Activated CD8-positive, alpha-beta T cell treated with anti-CD3 and anti-CD28 coated beads for 36 hours (primary cell): Measurements from ENCODE around the gene CD46. TPM values are rescaled to one million over a fixed set of nuclear protein-coding genes. Genes with fewer than 3 reads are reported as not detected.

Source experiments
- ATAC-seq: fragments of 200-7000 bp; cut with Tn5 transposase; one replicate; pipeline ENCODE4 v1.10.0; 2021; ENCODE audit warnings: mild to moderate bottlenecking, moderate library complexity
- CTCF ChIA-PET: fragments of 350-600 bp; sonication (Branson Sonifier 250); formaldehyde crosslinking; loops from one replicate; lab custom pipeline; 2021; ENCODE audit warnings: antibody characterized with exemption; lab: Charles Lee
- POLR2A ChIA-PET: fragments of 350-600 bp; sonication (Branson Sonifier 250); formaldehyde crosslinking; loops from one replicate; lab custom pipeline; 2021; ENCODE audit warnings: antibody characterized with exemption; lab: Charles Lee
- DNase-seq: peaks from one replicate; pipeline ENCODE4 v3.0.0-alpha.2; 2020
- H3K27ac Mint-ChIP-seq: one replicate; pipeline ENCODE4 v1.8.0; 2021; ENCODE audit warnings: mild to moderate bottlenecking, mixed read lengths
- H3K27me3 Mint-ChIP-seq: one replicate; pipeline ENCODE4 v1.8.0; 2021; ENCODE audit warnings: mixed read lengths
- H3K36me3 Mint-ChIP-seq: one replicate; pipeline ENCODE4 v1.8.0; 2021; ENCODE audit warnings: low read depth, mixed read lengths
- H3K4me1 Mint-ChIP-seq: one replicate; pipeline ENCODE4 v1.8.0; 2021; ENCODE audit warnings: low read depth, mixed read lengths
- H3K4me3 Mint-ChIP-seq: one replicate; pipeline ENCODE4 v1.8.0; 2021; ENCODE audit warnings: mild to moderate bottlenecking, moderate library complexity, mixed read lengths
- H3K9me3 Mint-ChIP-seq: one replicate; pipeline ENCODE4 v1.8.0; 2021; ENCODE audit warnings: mixed read lengths
- intact Hi-C: fragments of 100-400 bp; cut with micrococcal nuclease; formaldehyde crosslinking; loops from one replicate; pipeline ENCODE4 v1.10.0; 2022
- total RNA-seq, 2 experiments: library from RNA; stranded (reverse); gene quantifications; one replicate each; pipeline ENCODE4 v1.2.3, GENCODE V29; 2021
- TF ChIP-seq, protein P1 (sequence below): fragments of 200-600 bp; IDR thresholded peaks from one replicate; pipeline ENCODE4 v1.8.0; 2022; ENCODE audit warnings: antibody characterized with exemption, mild to moderate bottlenecking

Gene CD46
- total RNA-seq, 2 experiments from 2014 or later: 77.7 to 84.3 TPM

DNA sequence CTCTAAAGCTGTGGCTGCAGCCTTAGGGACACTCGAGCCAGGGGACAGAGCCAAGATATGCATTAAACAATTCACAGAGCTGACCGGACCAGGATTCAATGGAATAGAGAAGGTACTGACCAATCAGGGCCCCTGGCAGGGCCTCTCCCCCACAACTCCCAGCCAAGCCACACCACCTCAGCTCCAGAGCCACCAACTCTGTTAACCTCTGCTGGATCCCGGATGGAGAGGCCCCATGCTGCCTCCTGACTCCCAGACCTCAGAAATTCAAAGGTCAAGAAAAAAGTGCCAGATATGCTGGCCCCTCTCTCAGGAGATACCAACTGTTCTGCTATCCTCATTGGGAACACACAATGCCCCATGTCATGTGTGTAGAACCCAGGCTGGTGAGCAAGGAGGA lies 62.1 kb downstream of the CD46 start:
- DNase-seq (no peak), ATAC-seq (no peak)
- CTCF ChIA-PET: interaction anchor here (1.1 kb wide), 1 partner anchor 8 kb away, joined by 3 read pairs; no protein-coding TSS in a partner anchor
- intact Hi-C loops: no loop called here
- H3K9me3 Mint-ChIP-seq: no peaks in the 10 kb centered on the region
- H3K27me3 Mint-ChIP-seq: no peaks in the 10 kb centered on the region
- peaks cover 31% of the 10 kb centered on the region for H3K36me3 Mint-ChIP-seq
- no peak overlapping the region for H3K4me3 Mint-ChIP-seq
- TF ChIP-seq, protein P1, sequence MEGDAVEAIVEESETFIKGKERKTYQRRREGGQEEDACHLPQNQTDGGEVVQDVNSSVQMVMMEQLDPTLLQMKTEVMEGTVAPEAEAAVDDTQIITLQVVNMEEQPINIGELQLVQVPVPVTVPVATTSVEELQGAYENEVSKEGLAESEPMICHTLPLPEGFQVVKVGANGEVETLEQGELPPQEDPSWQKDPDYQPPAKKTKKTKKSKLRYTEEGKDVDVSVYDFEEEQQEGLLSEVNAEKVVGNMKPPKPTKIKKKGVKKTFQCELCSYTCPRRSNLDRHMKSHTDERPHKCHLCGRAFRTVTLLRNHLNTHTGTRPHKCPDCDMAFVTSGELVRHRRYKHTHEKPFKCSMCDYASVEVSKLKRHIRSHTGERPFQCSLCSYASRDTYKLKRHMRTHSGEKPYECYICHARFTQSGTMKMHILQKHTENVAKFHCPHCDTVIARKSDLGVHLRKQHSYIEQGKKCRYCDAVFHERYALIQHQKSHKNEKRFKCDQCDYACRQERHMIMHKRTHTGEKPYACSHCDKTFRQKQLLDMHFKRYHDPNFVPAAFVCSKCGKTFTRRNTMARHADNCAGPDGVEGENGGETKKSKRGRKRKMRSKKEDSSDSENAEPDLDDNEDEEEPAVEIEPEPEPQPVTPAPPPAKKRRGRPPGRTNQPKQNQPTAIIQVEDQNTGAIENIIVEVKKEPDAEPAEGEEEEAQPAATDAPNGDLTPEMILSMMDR: no peak
- H3K4me1 Mint-ChIP-seq: peaks cover 48% of the 10 kb centered on the region
- peak overlapping the region; percentile 69 for H3K27ac Mint-ChIP-seq
- POLR2A ChIA-PET: no interaction called here

DNA sequence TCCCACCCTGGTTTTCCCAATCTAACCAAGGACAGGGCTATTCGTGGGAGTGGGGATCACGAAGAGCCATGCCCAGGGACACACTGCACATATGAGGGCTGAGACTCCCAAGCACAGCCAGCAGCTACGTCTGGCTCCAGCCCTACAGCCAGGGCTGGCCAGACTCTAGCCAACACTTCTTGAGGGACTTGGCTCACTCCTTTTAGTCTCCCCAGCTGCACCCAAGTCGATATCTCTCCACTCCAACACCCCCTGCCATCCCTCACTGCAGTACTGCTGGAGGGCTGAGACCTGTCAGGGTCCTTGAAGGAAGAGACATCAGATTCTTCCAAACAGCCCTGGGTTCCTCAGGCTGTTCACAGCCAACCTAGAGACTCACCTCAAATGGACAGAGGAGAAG lies 62.6 kb downstream of the CD46 start:
- Mint-ChIP-seq H3K27ac (peak overlapping the region; percentile 69), H3K4me1 (peaks cover 44% of the 10 kb centered on the region), H3K27me3 (no peaks in the 10 kb centered on the region), H3K36me3 (peaks cover 31% of the 10 kb centered on the region), H3K4me3 (no peak overlapping the region), H3K9me3 (no peaks in the 10 kb centered on the region)
- no peak for ATAC-seq
- TF ChIP-seq, protein P1: no peak
- no peak for DNase-seq
- ChIA-PET POLR2A (no interaction called here), CTCF (no interaction called here)
- intact Hi-C loops: no loop called here

DNA sequence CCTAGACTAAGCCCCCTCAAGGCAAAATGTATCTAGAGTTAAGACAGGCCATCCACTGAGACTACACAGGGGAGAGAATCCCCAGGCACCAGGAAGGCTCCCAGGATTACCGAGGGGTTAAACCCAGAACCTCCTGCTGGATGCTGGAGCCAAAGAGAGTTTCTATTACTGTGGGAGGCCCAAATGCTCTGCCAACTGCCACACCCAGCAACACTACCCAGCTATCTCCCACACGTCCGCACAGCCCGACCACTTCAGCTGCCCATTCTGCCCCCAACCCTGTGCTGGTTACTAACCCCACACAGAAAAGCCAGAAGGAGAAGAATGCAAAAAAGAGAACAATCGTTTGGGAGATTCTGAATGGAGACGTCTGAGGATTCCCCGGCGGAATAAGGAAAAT lies 63.6 kb downstream of the CD46 start:
- Mint-ChIP-seq H3K9me3 (no peaks in the 10 kb centered on the region), H3K4me1 (peaks cover 46% of the 10 kb centered on the region), H3K4me3 (no peak overlapping the region), H3K36me3 (peaks cover 32% of the 10 kb centered on the region), H3K27ac (peak overlapping the region; percentile 69), H3K27me3 (no peaks in the 10 kb centered on the region)
- no peak for ATAC-seq
- TF ChIP-seq, protein P1: no peak
- ChIA-PET CTCF (interaction anchor here (0.6 to 1.6 kb wide), 2 partner anchors 18 to 70 kb away, joined by 3 to 8 read pairs; no protein-coding TSS in a partner anchor), POLR2A (interaction anchor here (0.6 to 1.1 kb wide), 2 partner anchors 8 to 49 kb away, joined by 3 read pairs; no protein-coding TSS in a partner anchor)
- intact Hi-C loops: no loop called here
- DNase-seq: no peak

DNA sequence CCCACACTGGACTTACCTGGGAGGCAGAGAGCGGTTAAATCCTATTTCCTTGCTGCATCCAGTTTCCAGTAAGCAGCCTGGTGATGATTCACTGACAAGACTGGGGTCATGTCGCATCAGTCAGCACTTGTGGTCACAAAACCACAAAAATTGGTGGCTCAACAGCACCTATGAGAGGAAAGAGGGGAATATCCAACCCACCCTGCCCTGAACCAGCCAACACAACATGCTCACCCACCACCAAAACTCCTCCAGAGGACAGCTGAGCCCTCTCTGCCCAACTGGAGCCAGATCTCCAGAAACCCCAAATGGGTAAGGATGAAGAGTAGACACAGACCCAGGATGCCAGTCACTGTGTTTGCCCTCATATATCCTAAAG lies 64.0 kb downstream of the CD46 start:
- Mint-ChIP-seq H3K27ac (peak overlapping the region; percentile 69), H3K4me3 (no peak overlapping the region), H3K36me3 (peaks cover 33% of the 10 kb centered on the region), H3K4me1 (peaks cover 49% of the 10 kb centered on the region), H3K9me3 (no peaks in the 10 kb centered on the region), H3K27me3 (no peaks in the 10 kb centered on the region)
- peak; percentile 70 for DNase-seq
- intact Hi-C loops: no loop called here
- ATAC-seq: peak; percentile 86
- POLR2A ChIA-PET: interaction anchor here (1.1 kb wide), 1 partner anchor 49 kb away, joined by 3 read pairs; no protein-coding TSS in a partner anchor
- CTCF ChIA-PET: interaction anchor here (0.6 to 1.6 kb wide), 2 partner anchors 19 to 69 kb away, joined by 3 to 8 read pairs; no protein-coding TSS in a partner anchor
- TF ChIP-seq, protein P1: no peak

DNA sequence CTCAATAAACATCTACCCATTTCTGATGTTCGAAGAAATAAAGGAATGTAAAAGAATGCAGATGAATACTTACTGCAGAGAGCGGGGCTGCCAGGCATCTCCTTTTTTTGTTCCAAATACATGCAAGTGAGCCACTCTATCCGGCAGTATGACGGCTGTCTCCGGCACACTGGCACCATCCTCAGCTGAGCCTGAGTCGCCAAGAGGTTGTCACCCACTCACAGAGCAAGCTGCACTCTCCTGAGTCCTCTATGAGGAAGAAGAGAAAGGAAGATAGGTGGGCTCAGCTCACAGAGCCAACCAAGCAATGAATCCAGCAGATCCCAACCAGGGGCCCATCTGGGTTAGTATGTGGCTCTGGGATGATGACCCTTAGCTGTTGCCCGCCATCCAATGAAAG lies 65.3 kb downstream of the CD46 start:
- intact Hi-C loops: no loop called here
- DNase-seq: no peak
- ATAC-seq: no peak
- CTCF ChIA-PET: interaction anchor here (0.9 kb wide), 1 partner anchor 146 kb away, joined by 3 read pairs; no protein-coding TSS in a partner anchor
- POLR2A ChIA-PET: interaction anchor here (0.5 kb wide), 1 partner anchor 51 kb away, joined by 3 read pairs; no protein-coding TSS in a partner anchor
- TF ChIP-seq, protein P1: no peak
- Mint-ChIP-seq H3K27ac (no peak overlapping the region), H3K4me1 (peaks cover 49% of the 10 kb centered on the region), H3K36me3 (peaks cover 33% of the 10 kb centered on the region), H3K27me3 (no peaks in the 10 kb centered on the region), H3K4me3 (no peak overlapping the region), H3K9me3 (no peaks in the 10 kb centered on the region)
